Caco-2 (cell line): Measurements from ENCODE around the gene PRDM15. TPM values are rescaled to one million over a fixed set of nuclear protein-coding genes. Genes with fewer than 3 reads are reported as not detected.

Source experiments
- BruUV-seq: library from RNA; stranded (reverse); fragments of 400-500 nt; replicated peaks from 2 replicates; lab custom pipeline; 2021; lab: Mats Ljungman, UMichigan
- CTCF ChIA-PET: fragments of 300-600 bp; sonication (Branson Sonifier 250); formaldehyde crosslinking; loops from one replicate; lab custom pipeline; 2022; ENCODE audit warnings: antibody characterized with exemption; lab: Charles Lee
- POLR2A ChIA-PET: fragments of 300-600 bp; sonication (Branson Sonifier 250); formaldehyde crosslinking; loops from one replicate; lab custom pipeline; 2022; ENCODE audit warnings: antibody characterized with exemption; lab: Charles Lee
- DNase-seq, 2 experiments: peaks; one replicate each; pipeline versions ENCODE4 v3.0.0 to v3.0.0-alpha.2; 2020 to 2022
- H3K27me3 ChIP-seq: replicated peaks from 2 replicates; pipeline ENCODE4 v1.6.0; 2011; ENCODE audit warnings: low read length; ENCODE audit not compliant: control insufficient read depth, insufficient read depth
- H3K36me3 ChIP-seq: 2 replicates; pipeline ENCODE4 v1.5.1; 2011; ENCODE audit warnings: low read length; ENCODE audit not compliant: control insufficient read depth, insufficient read depth
- H3K4me1 ChIP-seq: fragments of 250-450 bp; sonication (Bioruptor Pico); 2 replicates; pipeline ENCODE4 v1.5.1; 2020; ENCODE audit warnings: mild to moderate bottlenecking
- H3K4me3 ChIP-seq: 2 replicates; pipeline ENCODE4 v1.5.1; 2011; ENCODE audit warnings: low read depth, mild to moderate bottlenecking, control low read depth, low read length
- H3K9me3 ChIP-seq: fragments of 250-450 bp; sonication (Bioruptor Pico); 2 replicates; pipeline ENCODE4 v1.5.1; 2020; ENCODE audit warnings: mild to moderate bottlenecking, moderate library complexity
- H3K27ac Mint-ChIP-seq: one replicate; pipeline ENCODE4 v1.8.0; 2022; ENCODE audit warnings: mixed read lengths; ENCODE audit not compliant: unreplicated experiment
- H3K27me3 Mint-ChIP-seq: one replicate; pipeline ENCODE4 v1.8.0; 2022; ENCODE audit warnings: mixed read lengths; ENCODE audit not compliant: insufficient read depth, unreplicated experiment
- H3K36me3 Mint-ChIP-seq: one replicate; pipeline ENCODE4 v1.8.0; 2022; ENCODE audit warnings: mild to moderate bottlenecking, mixed read lengths; ENCODE audit not compliant: insufficient read depth, unreplicated experiment
- H3K4me1 Mint-ChIP-seq: one replicate; pipeline ENCODE4 v1.8.0; 2022; ENCODE audit warnings: low read depth, mixed read lengths; ENCODE audit not compliant: unreplicated experiment
- H3K4me3 Mint-ChIP-seq: one replicate; pipeline ENCODE4 v1.8.0; 2022; ENCODE audit warnings: mild to moderate bottlenecking, moderate library complexity, mixed read lengths; ENCODE audit not compliant: unreplicated experiment
- H3K9me3 Mint-ChIP-seq: one replicate; pipeline ENCODE4 v1.8.0; 2022; ENCODE audit warnings: mixed read lengths; ENCODE audit not compliant: unreplicated experiment
- intact Hi-C: fragments of 100-400 bp; cut with micrococcal nuclease; formaldehyde crosslinking; loops from one replicate; pipeline ENCODE4 v1.10.0; 2022; ENCODE audit not compliant: unreplicated experiment
- total RNA-seq: library from RNA; stranded (reverse); gene quantifications from 2 replicates; pipeline ENCODE4 v1.2.3, GENCODE V29; 2022
- TF ChIP-seq, protein P1 (sequence below), 2 experiments: fragments of 200-600 bp in 1 of 2; IDR thresholded peaks; 1 replicate in 1 of 2; 2 replicates in 1 of 2; pipeline versions ENCODE4 v1.5.1 to v1.8.0; 2011 to 2022; ENCODE audit warnings: antibody characterized with exemption in 1 of 2, control low read depth in 1 of 2, inconsistent platforms in 1 of 2, low read depth in 1 of 2, low read length in 1 of 2, mild to moderate bottlenecking in 1 of 2, moderate library complexity in 1 of 2; ENCODE audit not compliant: insufficient read depth in 1 of 2, severe bottlenecking in 1 of 2, unreplicated experiment in 1 of 2

The PRDM15 gene
- total RNA-seq, 1 experiment from 2014 or later = 5.6 TPM

GRCh38 chr21:41867313-41867712 is 11.8 kb downstream of the PRDM15 start:
- ChIA-PET POLR2A (no interaction called here), CTCF (interaction anchor here (0.7 kb wide), 1 partner anchor 18 kb away, joined by 3 read pairs; no protein-coding TSS in a partner anchor)
- no peaks in the 10 kb centered on the region for H3K4me1 Mint-ChIP-seq
- peaks cover 12% of the 10 kb centered on the region for H3K4me1 ChIP-seq
- DNase-seq = no peak
- TF ChIP-seq, protein P1, sequence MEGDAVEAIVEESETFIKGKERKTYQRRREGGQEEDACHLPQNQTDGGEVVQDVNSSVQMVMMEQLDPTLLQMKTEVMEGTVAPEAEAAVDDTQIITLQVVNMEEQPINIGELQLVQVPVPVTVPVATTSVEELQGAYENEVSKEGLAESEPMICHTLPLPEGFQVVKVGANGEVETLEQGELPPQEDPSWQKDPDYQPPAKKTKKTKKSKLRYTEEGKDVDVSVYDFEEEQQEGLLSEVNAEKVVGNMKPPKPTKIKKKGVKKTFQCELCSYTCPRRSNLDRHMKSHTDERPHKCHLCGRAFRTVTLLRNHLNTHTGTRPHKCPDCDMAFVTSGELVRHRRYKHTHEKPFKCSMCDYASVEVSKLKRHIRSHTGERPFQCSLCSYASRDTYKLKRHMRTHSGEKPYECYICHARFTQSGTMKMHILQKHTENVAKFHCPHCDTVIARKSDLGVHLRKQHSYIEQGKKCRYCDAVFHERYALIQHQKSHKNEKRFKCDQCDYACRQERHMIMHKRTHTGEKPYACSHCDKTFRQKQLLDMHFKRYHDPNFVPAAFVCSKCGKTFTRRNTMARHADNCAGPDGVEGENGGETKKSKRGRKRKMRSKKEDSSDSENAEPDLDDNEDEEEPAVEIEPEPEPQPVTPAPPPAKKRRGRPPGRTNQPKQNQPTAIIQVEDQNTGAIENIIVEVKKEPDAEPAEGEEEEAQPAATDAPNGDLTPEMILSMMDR (IDR thresholded peaks at IDR 0.05; ENCODE audit: insufficient read depth in 1 of 2, low read depth in 1 of 2, low read length in 1 of 2, severe bottlenecking in 1 of 2, unreplicated experiment in 1 of 2) = no peak
- no peak overlapping the region for H3K27ac Mint-ChIP-seq
- H3K27me3 ChIP-seq = no peaks in the 10 kb centered on the region
- no peaks in the 10 kb centered on the region for H3K36me3 Mint-ChIP-seq
- H3K4me3 ChIP-seq = no peak overlapping the region
- intact Hi-C loops = no loop called here
- no peaks in the 10 kb centered on the region for H3K36me3 ChIP-seq
- H3K9me3 Mint-ChIP-seq = no peaks in the 10 kb centered on the region
- H3K9me3 ChIP-seq = no peaks in the 10 kb centered on the region
- no TSS peak for BruUV-seq
- no peak overlapping the region for H3K4me3 Mint-ChIP-seq
- H3K27me3 Mint-ChIP-seq = no peaks in the 10 kb centered on the region

DNA sequence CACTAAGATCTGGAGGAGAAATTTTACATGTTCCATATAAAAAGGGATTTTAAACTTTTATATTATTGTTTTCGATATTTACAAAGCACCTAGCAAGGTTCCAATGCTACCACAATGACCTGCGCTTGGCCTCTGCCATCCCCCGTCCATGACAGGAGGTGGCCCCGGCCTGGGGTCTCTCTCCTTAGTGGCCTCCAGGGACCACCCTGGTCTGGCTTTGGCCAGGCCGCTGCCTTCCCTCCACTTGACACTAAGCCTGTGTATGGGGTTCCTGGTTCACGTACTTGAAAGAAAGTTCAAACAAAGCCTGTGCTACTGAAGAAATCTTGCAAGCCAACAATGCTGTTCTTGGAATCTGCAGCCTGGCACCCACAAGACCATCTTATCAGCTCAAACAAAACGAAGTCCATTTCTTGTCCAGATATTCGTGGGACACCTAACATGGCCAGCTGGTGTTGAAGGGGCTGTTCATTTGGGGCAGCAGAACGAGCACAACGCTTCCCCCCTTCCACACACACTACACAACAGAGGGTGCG is 12.8 kb downstream of the PRDM15 start:
- CTCF ChIA-PET = no interaction called here

GRCh38 chr21:41865002-41865777 is 14.0 kb downstream of the PRDM15 start:
- ChIA-PET CTCF (no interaction called here), POLR2A (no interaction called here)
- TF ChIP-seq, protein P1 (IDR thresholded peaks at IDR 0.05; ENCODE audit: insufficient read depth in 1 of 2, low read depth in 1 of 2, low read length in 1 of 2, severe bottlenecking in 1 of 2, unreplicated experiment in 1 of 2) = no peak
- no peak overlapping the region for H3K4me3 ChIP-seq
- no peaks in the 10 kb centered on the region for H3K4me1 Mint-ChIP-seq
- no peaks in the 10 kb centered on the region for H3K36me3 Mint-ChIP-seq
- intact Hi-C loops = no loop called here
- H3K27me3 Mint-ChIP-seq = no peaks in the 10 kb centered on the region
- peaks cover 12% of the 10 kb centered on the region for H3K4me1 ChIP-seq
- H3K27me3 ChIP-seq = no peaks in the 10 kb centered on the region
- H3K36me3 ChIP-seq = no peaks in the 10 kb centered on the region
- no peak overlapping the region for H3K4me3 Mint-ChIP-seq
- no peaks in the 10 kb centered on the region for H3K9me3 ChIP-seq
- H3K9me3 Mint-ChIP-seq = no peaks in the 10 kb centered on the region
- H3K27ac Mint-ChIP-seq = peak overlapping the region; percentile 13
- BruUV-seq = no TSS peak
- no peak for DNase-seq

More for the DNA sequence above, 12.8 kb downstream of the PRDM15 start:
- no peaks in the 10 kb centered on the region for H3K36me3 ChIP-seq
- no peak overlapping the region for H3K4me3 ChIP-seq
- no peaks in the 10 kb centered on the region for H3K9me3 ChIP-seq
- intact Hi-C loops = no loop called here
- H3K36me3 Mint-ChIP-seq = no peaks in the 10 kb centered on the region
- TF ChIP-seq, protein P1 (IDR thresholded peaks at IDR 0.05; ENCODE audit: insufficient read depth in 1 of 2, low read depth in 1 of 2, low read length in 1 of 2, severe bottlenecking in 1 of 2, unreplicated experiment in 1 of 2) = no peak
- no peaks in the 10 kb centered on the region for H3K4me1 Mint-ChIP-seq
- POLR2A ChIA-PET = no interaction called here
- no peak for DNase-seq
- H3K9me3 Mint-ChIP-seq = no peaks in the 10 kb centered on the region
- no peaks in the 10 kb centered on the region for H3K27me3 ChIP-seq
- H3K27ac Mint-ChIP-seq = no peak overlapping the region
- peaks cover 12% of the 10 kb centered on the region for H3K4me1 ChIP-seq
- no TSS peak for BruUV-seq
- H3K27me3 Mint-ChIP-seq = no peaks in the 10 kb centered on the region
- no peak overlapping the region for H3K4me3 Mint-ChIP-seq
